GM21381 (cell line): ENCODE data around the gene OXLD1.

ENCODE experiments used
- ATAC-seq: cut with Tn5 transposase; IDR thresholded peaks from one replicate; pipeline ENCODE4 v1.9.1; 2021; ENCODE audit warnings: mild to moderate bottlenecking, moderate library complexity; ENCODE audit not compliant: unreplicated experiment

OXLD1 gene

DNA sequence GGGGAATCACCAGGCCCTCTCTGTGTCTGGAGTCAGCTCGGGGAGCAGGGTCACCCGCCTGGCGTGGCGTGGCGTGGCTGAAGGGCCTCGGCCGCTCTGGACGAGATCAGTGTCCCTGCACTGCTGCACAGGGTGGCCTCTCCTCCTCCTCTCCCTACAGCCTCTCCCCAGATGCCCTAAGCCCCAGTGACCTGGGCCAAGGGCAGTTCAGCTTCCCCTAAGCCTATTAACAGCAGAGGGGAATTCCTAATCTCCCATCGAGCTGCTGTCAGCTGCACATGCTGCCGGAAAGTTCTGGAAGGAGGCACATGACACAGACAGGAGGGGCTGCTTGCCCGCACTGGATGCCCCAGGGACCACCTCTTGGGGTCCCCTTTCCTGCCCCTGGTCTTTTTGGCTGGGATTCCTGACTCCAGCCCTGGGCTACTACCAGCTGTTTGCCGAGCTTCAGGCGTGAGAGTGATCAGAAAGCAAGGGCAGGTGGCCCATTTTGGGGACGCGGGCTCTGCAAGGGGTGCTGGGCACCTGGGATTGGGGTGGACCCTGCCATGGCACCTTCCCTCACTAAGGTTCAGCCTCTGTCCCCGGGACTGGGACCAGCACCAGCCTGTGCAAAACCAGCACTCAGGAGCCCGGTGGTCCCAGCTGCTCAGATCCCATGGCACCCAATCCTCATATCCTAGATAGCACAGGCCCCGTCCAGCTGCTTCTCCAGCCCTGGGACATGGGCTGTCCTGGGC, 10.9 kb downstream of the OXLD1 start:
- no peak for ATAC-seq

DNA sequence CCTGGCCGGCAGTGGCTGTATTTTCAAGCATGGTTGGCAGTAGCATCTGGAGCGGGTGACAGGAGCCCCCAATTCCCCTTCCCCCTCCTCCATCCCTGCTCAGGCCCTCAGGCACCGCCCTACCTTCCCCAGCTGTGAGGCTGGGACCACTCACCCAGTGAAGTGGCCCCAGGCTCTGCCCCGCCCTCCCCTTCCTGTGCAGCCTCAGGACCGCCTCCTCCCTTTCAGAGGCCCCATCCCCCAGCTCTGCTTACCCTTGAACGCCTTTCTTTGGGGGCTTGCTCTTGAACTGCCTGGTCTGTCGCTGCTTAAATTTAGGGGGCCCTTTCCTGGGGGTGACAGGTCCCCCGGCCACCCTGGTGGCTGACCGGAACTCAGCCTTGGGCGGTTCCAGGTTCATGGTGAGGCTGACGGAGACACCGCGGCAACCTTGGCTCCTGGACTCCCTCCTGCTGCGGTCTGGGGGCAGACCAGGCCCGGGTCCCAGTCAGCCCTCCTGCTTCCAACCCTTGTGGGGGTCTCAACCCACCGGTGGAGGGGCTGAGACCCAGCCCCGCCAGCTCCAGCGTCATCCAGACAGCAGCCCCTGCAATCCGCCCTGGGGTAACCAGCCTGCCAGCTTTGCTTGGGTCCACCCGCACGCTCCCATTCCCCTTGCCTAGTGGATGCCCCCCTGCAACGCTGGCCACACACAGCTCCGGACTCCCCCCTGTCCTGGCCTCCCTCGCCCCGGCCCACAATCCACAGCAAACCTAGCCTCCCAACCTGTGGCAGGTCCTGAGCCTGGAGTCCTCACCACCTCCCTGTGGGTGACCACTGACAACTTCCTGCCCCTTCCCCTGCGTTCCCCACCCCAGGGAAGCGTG, 13.3 kb downstream of the OXLD1 start:
- ATAC-seq: no peak

DNA sequence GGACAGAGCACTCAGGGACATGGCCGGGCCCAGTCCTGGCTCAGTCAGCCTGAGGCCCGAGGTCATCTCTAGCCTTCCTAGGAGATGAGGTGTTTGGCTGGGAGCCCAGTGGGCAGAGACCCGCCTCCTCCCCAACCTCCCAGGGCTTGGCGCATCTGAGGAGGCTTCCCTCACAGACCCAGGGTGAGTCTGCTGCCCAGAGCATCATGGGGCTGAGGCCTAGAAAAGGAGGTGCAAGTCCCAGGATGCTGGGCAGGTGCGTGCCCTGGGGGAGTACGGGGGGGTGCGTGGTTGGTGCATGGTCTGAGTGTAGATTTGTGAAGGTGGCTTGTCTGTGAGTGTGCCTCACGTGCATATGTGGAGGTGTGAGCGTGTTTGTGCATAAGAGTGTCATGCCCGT, 14.7 kb downstream of the OXLD1 start:
- ATAC-seq: no peak

DNA sequence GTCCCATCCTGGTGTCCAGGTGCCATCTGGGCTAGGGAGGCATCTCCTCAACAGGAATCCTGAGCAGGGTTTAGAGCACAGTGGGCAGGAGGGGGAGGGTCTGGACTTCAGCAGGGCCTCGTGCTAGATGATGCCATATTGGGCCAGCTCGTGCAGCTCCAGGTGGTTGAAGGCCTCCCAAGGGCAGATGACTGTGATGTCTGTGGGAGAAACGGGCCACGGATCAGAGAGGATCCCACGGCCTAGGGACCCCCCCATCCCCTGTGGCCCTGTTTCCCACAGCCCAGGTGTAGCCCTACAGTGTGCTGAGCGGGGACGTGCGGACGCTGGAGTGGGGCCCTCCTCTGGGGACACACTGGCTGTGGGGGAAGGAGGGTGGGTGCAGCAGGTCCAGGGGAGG, 15.5 kb downstream of the OXLD1 start:
- ATAC-seq: no peak

DNA sequence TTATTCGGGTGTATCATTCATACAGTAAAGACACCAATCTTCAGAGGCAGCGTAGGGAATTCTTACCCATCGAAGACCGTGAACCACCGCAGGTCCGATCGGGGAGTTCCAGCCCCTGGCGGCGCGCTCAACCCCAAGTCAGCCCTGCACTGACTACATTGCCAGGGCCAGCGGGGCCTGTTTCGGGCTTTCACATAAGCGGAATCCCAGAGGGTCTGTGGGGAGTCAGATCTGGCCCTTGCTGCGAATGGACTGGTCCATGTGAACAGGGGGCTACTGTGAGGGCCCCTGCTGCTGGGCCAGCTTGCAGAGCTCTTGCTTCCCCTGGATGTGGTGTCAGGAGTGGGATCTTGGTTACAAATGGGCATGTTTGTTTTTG, 17.7 kb downstream of the OXLD1 start:
- no peak for ATAC-seq

DNA sequence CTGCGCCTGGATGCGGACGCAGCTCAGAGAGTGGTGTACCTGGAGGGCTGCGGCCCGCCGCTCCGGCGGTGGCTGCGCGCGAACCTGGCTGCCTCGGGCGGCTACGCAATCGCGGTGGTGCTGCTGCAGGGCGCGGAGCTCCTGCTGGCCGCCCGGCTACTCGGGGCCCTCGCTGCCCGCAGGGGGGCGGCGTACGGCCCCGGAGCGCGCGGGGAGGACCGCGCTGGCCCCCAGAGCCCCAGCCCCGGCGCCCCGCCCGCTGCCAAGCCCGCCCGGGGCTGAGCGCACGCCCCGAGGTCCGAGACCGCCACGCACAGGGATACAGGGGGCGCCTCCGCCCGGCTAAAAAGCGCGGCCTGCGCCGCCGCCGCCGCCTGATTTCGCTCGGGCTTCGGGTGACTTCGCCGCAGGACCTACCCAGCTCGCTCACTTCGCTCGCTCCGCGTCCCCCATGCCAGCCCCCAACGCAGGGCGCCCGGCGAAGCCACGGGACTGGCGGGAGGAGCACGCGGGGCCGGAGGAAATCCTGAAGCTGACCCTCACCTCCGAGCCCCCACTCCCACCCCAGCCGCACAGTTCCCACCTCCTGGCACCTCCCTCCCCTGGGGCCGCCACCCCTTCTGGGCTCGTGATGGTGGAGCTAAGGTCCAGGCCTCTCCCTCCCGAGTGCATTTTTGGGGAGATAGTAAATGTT, 18.2 kb downstream of the OXLD1 start:
- no peak for ATAC-seq

DNA sequence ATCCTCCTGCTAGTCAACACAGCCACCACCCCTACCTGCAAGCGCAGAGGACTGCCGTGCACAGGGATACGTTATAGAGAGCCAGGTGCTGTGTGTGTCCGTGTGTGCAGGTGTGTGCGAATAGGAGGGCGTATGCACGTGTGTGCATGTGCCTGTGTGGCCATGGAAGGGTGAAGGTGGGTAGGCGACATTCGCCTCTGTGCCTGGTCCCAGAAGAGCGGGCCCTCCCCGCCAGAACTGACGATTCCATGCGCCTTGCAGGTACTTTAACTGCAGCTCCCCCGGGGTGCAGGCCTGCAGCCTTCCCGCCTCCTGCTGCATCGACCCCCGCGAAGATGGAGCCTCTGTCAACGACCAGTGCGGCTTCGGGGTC, 18.8 kb downstream of the OXLD1 start:
- ATAC-seq: no peak

DNA sequence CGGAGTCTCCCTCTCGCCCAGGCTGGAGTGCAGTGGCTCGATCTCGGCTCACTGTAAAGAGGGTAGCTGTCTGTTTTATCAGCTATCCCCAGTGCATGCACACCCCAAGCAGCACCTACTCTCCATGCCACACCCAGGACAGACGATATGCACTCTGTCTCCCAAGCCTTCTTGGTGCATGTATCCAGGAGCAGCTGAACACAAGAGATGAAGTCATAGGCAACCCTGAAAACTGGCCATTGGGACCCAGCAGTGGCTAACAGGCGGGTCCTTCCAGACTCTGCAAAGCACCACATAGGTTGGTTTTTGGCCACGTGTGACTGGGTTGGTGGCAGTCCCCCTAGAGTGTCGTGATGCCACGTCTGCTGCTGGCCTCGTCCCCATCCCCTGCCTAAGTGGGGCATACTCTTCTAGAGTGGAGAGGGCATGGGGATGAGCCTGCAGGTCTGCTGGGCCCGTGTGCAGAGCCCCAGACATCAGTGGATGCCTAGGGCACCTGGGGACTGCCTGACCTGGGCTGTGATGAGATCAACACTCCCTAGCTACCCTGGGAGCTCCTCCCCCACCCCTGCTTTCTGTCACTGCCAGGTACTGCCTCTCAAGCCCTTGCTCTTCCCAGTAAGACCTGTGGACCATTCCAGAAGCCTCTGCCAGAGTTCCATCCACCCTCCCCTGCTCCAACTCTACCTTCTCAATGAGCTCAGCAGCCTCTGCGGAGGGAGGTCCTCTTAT, 19.4 kb downstream of the OXLD1 start:
- no peak for ATAC-seq

DNA sequence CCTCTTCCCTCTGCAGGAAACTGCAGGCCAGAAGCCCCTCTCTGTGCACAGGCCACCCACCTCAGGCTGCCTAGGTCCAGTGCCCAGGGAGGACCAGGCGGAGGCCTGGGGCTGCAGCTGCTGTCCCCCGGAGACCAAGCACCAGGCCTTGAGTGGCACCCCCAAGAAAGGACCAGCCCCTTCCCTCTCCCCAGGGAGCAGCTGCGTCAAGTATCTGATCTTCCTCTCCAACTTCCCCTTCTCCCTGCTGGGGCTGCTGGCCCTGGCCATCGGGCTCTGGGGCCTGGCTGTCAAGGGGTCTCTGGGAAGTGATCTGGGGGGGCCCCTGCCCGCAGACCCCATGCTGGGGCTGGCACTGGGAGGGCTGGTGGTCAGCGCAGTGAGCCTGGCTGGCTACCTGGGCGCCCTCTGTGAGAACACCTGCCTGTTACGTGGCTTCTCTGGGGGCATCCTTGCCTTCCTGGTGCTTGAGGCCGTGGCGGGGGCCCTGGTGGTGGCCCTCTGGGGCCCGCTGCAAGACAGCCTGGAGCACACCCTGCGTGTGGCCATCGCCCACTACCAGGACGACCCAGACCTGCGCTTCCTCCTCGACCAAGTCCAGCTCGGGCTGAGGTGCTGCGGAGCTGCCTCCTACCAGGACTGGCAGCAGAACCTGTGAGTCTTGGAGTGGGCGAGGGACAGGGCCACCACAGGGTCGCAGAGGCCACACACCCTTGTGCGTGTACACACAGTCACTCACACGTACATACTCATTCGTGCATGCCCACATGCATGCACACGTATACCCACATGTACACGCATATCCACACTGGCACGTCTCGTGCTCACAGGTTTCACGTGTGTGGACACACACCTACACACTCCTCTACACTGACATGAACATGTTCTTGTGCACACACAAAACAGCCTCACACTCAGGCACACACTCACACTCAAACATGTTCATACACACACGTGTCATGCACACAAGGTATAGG, 21.1 kb downstream of the OXLD1 start:
- ATAC-seq: no peak

DNA sequence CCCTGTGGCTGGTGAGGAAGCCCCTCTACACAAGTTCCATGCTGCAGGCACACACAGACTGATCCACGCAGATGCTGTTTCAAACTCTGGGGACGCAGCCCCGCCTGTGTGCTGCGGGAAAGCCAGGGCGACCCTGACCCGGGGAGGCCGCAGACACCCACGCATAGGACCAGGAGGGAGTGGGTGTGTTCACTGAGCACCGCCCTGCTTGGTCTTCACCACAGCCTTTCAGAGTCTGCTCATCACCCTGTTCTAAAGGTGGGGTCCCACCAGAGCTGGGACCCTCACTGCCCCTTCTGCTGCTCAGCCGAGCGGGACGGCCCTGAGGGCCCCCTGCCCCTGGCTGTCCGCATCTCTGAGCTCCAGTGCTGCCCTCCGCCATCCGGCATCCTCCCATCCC, 21.9 kb downstream of the OXLD1 start:
- ATAC-seq: no peak

DNA sequence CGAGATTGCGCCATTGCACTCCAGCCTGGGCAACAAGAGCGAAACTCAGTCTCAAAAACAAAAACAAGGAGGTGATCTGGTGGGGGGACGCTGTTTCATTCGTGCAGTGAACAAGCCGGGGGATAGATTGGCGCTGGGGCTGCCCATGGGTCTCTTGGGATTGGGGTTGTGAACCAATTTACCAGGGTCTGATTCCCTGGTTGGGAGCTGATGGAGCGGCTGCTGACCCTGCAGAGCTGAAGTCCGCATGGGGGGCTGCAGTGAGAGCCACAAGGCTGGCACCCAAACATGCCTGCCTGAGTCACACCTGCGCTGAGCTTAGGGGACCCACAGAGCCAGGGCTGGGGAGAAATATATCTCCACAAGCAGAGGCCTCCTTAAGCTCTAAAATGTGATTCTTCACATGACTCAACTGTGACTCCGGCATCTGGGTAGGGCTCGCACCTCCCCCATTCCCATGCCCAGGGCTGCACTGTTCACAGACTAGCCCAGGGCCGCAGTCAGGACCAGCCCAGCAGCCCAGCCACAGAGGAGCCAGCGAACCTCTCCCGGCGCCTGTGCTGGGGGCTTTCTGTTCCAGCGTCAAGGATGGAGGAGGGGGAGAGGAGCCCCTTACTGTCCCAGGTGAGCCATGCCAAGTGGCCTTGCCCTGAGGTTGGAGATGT, 24.4 kb downstream of the OXLD1 start:
- no peak for ATAC-seq

DNA sequence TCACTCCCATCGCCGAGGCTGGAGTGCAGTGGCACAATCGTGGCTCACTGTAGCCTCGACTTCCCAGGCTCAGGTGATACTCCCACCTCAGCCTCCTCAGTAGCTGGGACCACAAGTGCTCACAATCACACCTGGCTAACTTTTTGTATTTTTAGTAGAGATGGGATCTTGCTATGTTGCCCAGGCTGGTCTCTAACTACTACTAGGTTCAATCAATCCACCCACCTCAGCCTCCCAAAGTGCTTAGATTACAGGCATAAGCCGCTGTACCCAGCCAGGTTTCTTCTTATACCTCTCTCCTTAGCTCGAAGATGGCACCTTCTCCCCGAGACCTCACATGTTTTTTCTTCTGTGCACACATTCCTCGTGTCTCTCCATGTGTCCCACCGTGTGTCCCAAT, 26.4 kb downstream of the OXLD1 start:
- ATAC-seq: no peak

DNA sequence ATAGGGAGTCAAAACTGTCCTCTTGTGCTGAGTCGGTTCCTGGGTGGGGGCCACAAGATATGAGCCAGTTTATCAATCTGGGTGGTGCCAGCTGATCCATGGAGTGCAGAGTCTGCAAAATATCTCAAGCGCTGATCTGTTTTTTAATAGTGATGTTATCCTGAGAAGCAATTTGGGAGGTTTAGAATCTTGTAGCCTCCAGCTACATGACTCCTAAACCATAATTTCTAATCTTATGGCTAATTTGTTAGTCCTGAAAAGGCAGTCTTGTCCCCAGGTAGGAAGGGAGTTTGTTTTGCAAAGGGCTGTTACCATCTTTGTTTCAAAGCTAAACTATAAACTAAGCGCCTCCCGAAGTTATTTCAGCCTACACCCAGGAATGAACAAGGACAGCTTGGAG, 27.7 kb downstream of the OXLD1 start:
- ATAC-seq: no peak

DNA sequence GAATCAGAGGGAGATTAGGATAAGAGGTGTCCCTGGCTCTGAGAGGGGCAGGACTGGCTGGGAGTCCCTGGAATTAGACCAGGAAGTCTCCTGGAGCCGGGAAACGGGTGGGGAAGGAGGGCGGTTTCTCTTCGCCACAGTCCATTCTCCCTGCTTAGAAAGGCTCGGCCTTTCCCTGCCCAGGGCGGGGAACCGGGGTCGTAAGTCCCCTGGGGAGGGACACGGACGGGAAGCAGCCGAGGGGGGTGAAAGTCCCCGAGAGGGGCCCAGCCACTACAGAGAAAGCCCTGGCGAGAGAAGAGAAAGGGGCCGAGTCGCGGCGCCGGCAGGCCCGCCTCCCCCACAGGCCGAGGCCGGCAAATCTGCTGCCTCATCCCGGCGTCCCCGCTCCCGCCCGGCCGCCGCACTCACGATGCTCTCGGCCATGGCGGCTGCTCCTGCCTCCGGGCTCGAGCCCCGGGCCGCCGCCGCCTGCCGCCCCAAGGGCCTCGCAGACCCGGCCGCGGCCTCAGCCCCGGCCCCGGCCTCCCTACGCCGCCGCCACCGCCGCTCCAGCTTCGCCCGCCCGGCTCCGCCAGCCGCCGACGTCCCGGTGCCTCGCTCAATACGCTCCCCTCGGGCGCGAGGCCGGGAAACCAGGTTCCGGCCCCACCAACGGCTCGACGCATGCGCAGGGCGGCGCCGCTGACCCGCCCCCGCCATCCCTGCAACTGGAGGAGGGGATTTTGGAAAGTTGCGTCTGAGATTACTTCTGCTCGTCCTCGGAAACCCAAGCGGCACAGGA, 29.7 kb downstream of the OXLD1 start, which contains the start of the genes NPLOC4 and TSPAN10:
NPLOC4 (minus strand) TSS at position 608 of the 784 bp plus-strand sequence; CDS start at position 426, 182 bp downstream.
TSPAN10 (plus strand) TSS at position 692 of the 784 bp plus-strand sequence. CDS start 5,217 bp downstream, outside the sequence.
- peak; percentile 77 for ATAC-seq

DNA sequence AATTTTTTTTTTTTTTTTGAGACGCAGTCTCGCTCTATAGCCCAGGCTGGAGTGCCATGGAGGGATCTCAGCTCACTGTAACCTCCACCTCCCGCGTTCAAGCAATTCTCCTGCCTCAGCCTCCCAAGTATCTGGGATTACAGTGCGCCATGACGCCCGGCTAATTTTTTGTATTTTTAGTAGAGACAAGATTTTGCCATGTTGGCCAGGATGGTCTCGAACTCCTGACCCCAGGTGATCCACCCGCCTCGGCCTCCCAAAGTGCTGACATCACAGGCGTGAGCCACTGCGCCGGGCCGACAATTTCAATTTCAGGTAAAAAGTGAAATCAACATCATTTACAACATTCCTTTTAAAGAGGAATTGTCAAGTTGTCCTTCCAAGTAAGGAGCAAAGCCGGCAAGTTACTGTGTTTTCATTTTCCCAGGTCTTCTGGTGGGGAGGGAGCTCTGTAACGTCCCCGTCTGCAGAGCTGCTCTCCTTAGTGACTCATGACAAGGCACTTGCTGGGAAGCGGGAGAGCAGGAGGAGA, 30.4 kb downstream of the OXLD1 start:
- ATAC-seq: no peak

DNA sequence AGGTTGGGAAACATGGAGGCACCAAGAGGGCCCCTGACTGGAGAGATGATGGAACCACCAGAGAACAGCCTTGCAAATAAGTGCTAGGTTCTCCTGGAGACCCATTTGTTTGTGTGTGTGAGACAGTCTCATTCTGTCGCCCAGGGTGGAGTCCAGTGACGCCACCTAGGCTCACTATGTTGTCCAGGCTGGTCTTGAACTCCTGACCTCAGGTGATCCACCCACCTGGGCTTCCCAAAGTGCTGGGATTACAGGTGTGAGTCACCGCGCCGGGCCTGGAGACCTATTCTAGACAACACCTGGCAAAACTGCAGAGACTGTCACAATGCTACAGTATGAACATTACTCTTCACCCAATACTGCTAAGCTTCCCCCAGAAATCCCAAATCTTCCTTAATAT, 31.0 kb downstream of the OXLD1 start:
- no peak for ATAC-seq

DNA sequence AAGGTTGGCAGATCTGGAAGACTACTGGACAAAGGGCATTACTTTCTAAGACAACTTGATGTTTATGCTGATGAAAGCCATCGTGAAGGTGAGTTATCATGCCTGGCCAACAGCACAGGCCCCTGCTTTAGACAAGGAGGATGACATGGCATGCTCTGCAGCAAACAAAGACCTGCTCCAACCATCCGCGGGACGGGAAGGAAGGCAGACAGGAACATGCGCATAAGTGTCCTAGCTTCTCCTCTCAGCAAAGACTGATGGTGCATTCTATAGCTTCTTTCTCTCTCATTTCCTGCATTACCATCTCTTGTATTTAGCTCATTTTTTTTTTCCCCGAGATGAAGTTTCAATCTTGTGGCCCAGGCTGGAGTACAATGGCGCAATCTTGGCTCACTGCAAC, 34.9 kb downstream of the OXLD1 start:
- ATAC-seq: no peak

DNA sequence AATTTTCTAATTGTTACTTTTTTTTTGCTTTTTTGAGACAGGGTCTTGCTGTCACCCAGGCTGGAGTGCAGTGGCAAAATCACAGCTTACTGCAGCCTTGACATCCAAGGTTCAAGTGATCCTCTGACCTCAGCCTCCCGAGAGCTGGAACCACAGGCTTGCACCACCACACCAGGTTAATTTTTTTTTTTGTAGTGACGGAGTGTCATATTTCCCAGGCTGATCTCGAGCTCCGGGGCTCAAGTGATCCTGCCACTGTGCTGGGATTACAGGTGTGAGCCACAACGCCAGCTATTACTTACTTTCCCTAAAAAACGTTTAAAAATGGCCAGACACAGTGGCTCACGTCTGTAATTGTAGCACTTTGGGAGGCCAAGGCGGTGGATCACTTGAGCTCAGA, 36.1 kb downstream of the OXLD1 start:
- no peak for ATAC-seq
